CD4-positive, alpha-beta T cell treated with Interleukin-17A for 4 hours (primary cell): Measurements from ENCODE around the gene TCTA.

Source experiments
- DNase-seq: peaks from one replicate; pipeline ENCODE4 v3.0.0-alpha.2; 2020; ENCODE audit warnings: mixed read lengths

Gene TCTA

DNA sequence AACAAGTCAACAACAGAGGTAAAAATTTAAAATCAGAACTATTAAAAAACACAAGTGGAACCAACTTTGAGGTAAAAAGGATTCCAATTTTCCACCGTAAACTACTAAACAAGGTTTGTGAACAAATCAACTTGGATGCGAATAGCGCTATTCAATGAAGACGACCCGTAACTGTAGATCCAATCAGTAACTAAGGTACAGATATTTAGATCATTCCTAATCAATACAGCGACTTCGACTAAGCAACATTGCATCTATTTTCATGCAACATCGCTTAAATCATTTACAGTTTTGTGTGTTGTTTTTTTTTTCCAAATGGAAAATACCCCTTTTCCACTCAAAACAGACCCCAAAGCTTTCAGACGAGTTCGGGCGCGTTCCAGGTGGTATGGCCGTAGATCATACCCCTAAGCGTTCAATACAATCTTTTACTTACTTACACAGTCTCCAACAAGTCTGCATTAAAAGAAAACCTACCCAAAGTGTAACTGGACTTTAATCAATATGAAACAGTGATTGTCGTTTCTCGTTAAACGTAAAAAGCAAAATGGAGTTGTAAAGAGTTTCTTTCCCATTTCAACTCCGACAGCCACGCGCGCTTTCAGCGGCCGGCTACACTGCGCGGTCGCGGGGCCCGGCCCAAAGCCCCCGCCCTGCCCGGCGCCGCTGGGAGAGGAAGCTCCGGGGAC, 1.2 kb upstream of the TCTA start:
- DNase-seq: no peak

DNA sequence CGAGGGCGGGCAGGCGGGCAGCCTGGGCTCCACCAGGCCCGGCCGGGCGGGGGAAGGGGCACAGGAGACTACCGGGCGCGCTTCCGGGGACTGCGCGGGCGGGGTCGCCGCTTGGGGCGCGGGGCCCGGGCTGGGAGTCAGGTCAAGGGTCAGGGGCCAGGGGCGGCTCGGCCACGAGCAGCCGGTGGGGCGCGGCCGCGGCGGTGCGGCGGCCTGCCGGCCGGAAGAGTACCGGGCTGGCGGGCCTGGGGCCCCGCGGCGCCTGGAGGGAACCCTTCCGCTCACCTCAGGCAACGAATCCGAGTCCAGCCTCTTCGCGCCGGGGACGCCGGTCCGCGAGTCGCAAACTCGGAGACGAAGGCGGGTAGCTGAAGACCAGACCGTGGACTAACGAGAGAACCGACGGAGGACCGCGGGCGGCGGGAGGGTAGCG, 672 bp upstream of the TCTA start:
- peak; percentile 61 for DNase-seq

DNA sequence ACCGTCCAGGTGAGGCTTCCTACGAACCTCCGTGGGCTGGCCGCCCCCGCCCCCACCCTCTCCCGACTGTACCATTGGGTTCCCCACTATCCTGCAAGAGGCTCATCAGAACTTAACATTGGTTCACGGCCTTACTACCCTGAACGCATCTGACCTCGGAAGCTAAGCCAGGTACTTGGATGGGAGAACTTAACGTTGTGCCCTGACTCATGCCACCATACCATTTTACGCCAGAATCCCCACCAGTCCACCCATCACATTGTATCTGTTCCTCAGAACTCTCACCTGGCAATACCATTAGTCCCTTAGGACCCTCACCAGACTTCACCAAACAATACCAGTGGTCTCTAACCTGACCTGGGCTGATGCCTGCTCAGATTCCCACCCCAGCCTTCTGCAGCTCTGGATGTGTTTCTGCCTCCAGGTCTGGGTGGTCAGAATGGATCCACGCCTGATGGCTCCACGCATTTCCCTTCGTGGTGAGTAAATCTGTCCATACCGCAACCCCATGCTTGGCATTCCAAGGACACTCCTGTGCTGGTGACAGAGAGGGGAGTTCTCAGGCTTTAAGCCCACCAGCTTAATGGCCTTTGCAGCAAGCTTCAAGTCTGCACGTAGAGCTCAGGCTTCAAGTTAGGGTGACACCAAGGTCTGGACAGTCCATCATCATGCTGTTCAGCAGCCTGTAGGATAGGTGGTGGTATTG, 562 bp downstream of the TCTA start:
- no peak for DNase-seq

DNA sequence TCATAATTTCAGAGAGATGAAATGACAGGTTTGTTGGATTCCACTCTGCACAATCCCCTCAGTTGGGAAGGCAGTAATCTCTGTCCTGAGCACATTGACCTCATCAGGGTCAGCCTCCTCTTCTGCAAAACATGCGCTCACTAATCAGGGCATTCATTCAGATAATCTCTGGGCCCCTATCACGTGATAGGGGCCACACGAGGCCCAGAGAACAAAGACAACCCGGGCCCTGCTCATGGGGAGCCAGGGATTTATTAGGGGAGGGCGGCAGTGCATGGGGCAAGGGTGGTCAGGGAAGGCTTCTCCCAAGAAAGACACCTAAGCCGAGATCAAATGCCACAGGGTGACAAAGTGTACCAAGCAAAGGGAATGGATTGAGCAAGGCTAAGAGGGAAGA, 1.1 kb downstream of the TCTA start:
- no peak for DNase-seq

DNA sequence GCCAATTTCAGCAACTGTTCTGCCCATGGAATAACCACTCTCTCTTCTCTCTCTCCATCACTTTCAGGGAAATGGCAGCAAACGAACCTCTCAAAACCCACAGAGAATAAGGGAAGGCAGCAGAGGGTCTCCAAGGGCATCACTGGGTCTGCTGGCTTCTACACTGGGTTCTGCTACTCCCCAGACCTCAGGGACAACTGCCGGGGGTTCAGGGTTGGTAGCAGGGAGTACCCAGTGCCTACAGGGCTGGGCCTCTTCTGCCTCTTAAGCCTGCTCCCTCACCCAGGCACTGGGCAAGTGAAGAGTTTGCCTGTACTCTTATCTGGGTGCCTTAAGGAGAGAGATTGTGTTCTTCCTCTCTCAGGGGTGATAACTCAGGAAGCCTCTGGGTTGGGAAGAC, 2.5 kb downstream of the TCTA start:
- DNase-seq: no peak

DNA sequence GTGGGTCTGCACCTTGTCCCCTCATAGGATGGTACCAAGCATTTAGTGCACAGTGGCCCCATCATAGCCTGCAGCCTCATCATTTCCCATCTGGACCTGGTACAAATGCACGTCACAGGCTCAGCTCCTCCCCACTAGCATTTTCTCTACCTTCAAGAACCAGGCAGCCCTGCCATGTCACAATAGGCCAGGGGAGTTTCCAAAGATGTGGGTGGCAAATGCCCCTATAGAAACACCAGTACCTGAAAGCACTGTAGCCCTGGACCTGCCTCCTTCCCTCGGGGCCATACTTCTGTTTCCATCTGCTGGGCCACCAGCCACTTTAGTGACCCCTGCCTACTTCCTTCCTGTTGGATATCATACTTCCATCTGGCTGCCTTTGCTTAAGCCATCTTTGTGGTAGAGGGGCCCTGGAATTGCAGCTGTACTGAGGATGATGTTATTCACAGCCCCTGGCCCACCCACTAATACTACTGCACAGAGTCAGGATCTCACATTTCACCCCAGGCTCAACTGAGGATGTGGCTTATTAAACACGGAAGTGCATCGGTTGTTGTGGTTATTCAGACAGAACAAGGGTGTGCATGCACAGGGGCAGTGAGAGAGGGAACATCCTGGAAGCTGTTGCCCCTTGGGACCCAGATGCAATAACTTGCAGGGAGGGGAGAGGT, 3.8 kb downstream of the TCTA start:
- peak; percentile 65 for DNase-seq

DNA sequence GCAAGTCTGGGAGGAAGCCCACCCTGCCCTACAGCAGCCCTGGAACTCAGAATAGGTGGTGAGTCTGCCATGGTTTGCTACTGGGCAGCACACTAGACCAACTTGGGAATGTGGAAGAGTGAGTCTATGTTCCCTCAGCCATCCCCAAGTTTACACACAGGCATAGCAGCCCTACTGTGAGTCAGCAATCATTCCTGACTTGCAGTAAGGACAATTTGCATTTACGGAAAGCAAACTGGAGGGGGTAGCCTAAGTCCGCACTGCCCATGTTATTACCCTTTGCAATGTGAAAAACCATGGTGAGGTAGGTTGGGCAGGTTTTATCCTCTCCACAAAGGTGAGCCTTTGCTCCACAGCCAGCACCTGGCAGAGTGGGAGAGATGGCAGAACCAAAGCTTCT, 4.6 kb downstream of the TCTA start:
- no peak for DNase-seq

DNA sequence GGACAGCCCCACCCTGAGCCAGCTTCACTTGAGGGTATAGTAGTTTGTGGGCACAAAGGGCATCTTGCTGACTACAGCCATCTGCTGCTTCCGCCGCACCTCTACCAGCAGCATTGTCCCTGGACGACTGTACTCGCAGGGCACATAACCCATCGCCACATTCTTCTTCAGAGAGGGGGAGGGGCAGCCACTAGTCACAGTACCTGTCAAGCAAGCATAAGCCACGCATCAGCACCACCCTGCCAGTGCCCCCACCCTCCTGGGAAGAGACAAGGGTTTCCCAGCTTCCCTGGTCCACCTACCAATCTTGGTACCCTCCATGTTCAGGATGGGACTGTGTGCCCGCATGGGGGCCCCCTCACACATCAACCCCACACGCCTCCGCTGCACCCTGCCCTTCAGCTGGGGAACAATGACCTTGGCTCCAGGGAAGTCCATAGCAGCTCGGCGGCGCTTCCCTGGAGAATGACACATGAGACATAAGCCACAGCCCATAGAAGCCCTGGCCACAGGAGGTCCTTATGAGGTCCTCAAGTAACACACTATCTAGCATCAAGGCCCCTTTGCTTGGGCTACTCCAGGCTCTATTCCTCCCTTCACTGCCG, 5.4 kb downstream of the TCTA start:
- DNase-seq: no peak

DNA sequence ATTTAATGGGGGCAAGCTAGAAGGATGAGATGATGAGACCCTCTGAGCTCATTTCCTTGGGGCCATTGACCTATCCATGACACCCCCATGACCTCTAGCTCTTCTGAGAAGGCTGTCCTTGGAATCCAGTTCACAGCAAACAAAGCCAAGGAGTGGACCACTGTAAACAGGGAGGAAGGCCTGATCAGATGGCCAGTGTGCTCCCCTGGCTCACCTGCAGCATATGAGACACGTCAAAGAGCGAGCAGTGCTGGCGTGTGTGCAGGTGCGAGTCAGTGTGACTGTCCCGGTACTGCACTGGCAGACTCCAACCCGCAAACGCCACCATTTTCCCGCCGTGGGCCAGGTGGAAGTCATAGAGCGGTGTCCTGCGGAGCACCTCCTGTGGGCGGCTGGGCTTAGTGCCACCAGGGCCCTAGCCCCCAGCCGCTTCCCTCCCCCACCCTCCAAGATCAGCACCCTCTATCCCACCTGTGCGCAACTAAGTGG, 9.7 kb downstream of the TCTA start:
- no peak for DNase-seq

DNA sequence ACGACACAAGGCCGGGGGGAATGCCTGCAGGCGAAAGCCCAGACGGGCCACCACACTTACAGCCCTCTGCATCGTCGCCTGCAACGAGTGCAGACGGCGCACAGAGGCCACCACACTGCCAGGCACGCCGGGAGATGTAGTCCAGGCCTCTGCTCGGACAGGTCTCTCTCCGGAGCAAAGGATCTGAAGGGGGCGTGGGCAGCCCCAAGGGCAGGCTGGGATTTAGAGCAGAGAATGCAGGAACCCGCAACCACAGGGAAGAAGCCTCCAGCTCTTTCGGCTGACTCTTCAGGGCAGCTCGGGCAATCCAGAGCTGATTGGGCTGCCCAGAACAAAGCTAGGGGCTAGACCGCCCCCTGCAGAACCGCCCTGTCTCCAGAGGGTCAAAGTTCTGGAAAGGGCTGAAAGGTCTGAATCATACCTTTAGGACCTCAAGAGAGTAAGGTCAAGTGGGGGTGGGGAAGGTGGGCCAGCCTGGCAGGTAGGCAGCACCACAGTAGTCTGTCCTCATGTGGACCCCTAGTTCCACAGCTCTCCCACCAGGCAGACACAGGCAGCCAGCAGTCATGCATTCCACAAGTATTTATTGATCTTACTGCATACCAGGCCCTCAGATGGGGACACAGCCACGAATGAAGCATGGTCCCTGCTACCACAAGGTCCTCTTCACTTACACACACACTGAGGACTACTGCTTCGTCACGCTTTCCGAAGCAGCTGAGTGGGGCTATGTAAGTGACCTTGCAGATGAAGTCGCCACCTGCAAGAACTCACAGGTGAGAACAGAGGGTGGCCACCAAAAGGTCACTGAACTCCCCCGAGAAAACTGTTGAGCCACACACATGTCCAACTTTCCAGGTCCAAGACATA, 10.4 kb downstream of the TCTA start, which contains the start of gene AMT:
TSS of gene AMT (minus strand) at position 95 of the 870 bp plus-strand sequence. CDS start at position 72, 23 bp downstream.
- DNase-seq: no peak

DNA sequence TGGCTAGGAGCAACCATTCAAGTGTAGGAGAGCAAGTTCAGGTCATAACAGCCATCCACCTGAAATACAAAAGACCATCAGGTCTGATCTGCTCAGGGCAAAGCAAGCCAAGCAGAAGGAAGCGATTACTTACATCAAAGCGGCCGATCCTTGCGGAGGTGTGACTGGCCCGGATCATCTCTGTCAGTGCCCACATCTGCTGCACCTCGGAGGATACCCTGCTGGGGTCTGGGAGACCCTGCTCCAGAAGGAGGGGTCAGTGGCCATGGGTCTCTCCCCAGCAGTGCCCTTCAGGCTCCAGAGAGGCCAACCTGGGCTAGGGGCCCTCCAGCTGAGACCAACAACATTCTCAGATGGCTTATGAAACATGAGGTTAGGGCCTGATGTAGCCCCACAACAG, 12.6 kb downstream of the TCTA start:
- no peak for DNase-seq

DNA sequence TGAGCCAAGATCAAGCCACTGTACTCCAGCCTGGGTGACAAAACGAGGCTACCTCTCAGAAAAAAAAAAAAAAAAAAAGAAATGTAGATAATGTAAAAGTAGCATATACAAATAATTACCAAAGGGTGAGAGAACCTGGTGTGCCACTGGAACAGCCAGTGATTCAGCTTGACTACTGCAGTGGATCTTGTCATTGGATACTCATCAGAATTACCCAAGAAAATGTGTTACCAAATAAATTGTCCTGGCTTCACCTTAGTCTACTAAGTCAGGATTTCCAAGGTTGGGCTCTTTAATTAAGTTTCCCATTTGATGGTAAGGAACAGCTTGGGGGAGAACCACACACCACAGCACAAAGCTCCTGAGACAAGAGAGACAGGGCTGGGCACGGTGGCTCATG, 15.4 kb downstream of the TCTA start:
- DNase-seq: no peak

DNA sequence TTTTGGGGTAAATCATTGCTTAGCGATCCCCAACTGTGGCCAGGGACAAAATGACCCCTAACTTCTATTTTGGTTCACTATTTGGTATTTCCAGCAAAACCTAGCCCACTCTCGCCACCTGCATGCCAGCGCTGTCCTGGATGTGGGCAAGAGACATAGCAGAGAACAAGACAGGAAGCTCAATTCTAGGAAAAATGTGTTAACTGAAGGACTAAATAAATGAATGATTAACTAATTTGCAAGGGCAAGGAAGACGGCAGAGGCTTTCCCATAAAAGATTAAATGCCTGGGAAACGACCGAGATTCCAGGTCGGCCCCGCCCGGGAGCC, 16.5 kb downstream of the TCTA start:
- no peak for DNase-seq

DNA sequence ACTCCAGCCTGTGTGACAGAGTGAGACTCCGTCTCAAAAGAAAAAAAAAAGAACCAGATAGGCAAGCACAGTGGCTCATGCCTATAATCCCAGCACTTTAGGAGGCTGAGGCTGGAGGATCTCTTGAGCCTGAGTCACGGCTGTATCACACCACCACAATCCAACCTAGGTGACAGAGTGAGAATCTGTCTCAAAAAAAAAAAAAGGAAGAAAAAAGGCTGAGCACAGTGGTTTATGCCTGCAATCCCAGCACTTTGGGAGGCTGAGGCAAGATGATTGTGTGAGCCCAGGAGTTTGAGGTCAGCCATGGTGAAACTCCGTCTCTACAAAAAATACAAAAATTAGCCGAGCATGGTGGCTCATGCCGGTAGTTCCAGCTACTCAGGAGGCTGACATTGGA, 22.5 kb downstream of the TCTA start:
- no peak for DNase-seq

DNA sequence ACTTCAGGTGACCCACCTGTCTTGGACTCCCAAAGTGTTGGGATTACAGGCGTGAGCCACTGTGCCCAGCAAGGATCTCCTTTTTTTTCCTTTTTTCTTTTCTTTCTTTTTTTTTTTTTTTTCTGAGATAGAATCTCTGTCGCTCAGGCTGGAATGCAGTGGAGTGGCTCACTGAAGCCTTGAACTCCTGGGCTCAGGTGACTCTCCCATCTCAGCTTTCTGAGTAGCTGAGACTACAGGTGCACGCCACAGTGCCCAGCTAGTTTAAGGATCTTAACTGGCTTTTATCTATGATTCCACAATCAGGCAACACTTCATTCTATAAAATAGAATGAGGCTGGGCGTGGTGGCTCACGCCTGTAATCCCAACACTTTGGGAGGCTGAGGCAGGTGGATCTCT, 33.2 kb downstream of the TCTA start:
- DNase-seq: no peak

DNA sequence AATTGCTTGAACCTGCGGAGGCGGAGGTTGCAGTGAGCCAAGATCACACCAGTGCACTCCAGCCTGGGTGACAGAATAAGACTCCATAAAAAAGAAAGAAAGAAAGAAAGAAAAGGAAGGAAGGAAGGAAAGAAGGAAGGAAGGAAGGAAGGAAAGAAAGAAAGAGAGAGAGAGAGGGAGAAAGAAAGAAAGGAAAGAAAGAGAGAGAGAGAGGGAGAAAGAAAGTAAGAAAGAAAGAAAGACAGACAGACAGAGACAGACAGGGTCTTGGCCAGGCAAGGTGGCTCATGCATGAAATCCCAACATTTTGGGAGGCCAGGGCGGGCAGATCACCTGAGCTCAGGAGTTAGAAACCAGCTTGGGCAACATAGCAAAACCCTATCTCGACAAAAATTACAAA, 41.4 kb downstream of the TCTA start:
- no peak for DNase-seq

DNA sequence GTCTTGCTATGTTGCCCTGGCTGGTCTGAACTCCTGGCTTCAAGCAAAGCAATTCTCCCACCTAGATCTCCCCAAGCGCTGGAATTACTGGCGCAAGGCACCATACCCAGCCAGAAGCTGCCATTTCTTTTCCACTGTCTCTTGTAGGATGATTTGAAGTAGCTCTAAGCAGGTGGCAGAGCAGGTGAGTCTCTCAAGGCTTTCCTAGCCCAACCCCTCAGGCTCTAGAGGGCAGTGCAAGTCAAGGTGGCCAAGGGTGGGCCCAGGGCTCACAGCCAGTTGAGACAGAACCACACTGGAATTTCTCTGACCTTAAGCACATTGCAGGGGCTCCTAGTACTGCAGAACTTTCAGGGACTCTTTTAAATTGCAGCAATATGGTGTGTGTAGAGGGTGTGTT, 42.2 kb downstream of the TCTA start:
- DNase-seq: no peak

DNA sequence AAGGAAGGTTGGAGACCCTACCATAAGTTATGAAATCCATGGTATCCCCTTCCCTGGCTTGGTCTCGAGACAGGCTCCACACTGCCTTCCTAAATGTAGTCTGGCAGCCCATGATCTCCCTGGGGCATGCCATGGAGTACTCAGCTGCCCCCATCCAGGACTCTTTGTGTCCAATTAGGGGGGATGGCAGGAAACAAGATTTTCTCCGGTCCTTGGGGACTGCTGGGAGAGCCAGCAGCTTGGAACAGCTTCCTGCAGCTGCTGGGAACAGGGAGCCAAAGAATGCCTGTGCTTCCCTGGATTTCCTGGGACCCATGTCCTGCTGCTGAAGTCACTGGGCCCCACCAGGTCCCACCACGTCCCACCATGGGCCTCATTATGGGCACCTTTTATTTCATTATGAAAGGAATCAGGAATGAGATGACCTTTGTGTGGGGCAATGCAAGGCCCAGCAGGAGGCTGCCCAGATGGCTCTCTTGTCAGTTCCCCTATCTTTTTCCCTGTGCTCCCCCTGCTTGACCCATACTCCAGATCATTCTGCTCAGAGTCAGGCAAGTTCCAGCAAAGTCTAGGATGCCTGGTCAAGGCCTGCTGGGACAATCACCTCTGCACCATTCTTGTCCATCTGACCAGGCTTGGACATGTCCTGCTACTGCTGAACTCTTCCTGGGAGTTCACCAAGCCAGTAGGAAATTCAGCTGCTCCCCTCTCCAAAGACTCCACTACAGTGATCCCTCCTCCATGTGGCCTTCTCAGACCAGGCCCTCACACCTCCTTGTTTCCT, 42.9 kb downstream of the TCTA start:
- no peak for DNase-seq

DNA sequence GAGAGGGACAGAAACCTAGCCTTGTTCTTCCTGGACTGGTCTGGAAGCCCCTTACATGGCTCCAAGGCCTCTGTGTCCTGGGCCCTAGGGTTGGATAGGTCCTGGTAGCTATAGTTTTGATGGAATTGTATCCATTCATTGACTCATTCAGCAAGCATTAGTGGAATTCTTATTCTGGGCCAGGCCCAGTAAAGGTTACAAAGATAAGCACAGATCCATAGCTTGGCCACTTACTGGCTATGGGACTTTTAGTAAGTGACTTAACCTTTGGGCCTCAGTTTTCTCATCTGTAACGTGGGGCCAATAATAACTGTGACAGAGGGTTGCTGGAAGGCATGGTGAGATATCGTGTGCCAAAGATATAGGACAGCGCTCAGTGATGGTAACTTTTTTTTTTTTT, 44.2 kb downstream of the TCTA start:
- DNase-seq: no peak

DNA sequence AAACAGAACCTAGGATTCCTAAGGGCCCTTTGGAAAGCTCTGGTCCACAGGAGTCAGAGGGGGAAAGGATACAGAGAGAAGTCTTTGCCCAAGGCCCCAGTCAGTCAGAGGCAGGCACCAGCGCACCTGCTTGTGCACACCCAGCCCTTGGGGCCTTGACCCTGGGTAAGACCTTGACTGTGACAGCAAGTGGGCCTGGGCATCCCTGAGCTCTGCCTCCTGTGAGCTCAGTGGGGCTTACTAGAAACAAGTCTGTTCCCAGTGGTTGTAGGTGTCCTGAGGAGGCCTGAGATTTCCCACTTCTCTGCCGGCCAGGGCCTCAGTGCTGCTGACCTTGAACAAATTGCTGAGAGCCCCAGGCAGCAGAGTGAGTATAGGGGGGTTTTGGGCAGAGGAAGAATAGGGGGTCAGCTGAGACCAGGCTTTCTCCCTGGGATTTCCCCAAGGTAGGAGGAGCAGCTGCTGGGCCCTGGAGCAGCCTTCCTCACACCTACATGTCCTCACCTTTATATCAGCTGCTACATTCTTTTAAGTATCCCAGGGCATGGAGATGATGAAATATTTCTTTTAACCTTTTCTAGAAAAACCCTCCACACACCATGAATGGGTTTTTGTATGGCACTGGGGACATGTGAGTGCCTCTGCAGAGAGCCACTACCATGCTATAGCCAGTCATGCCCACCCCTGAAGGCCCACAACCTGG, 48.1 kb downstream of the TCTA start:
- no peak for DNase-seq

DNA sequence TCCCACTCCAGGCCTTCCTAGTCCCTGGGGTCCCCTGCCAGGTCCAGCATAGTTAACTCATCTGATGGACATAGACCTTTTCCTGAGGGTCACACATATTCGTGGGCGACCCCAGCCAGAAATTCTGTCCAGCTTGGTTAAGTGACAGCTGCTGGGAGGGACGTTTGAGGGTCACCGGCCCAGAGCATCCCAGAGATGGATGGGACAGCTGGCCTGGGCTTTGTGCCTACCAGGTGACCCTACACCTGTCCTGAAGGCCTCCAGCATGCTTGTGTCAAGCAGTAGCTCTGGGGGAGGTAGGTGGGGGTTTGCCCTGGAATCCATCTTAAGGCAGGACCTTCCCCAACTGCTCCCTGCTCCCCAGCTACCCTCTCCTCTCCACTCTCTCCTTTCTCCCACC, 48.7 kb downstream of the TCTA start:
- DNase-seq: no peak
